HepG2 (cell line): ENCODE measurements around the gene ITGA7. TPM values are rescaled to one million over a fixed set of nuclear protein-coding genes. Genes with fewer than 3 reads are reported as not detected.

ENCODE experiments used
- CCAR2 ChIP-seq: fragments of 200-400 bp; formaldehyde crosslinking; optimal IDR thresholded peaks from 2 replicates; pipeline ENCODE3; 2018; ENCODE audit warnings: low read depth, mild to moderate bottlenecking, low read length, moderate library complexity
- GABPB1 ChIP-seq: IDR thresholded peaks from 2 replicates; pipeline ENCODE4 v1.6.1; 2016; ENCODE audit warnings: mild to moderate bottlenecking, missing genetic modification reagents, moderate library complexity, missing compliant biosample characterization
- JARID2 ChIP-seq: sonication (generic); formaldehyde crosslinking; IDR thresholded peaks from 2 replicates; pipeline ENCODE4 v1.8.1; 2023; ENCODE audit warnings: missing genetic modification reagents, inconsistent platforms; ENCODE audit not compliant: insufficient replicate concordance
- NAIF1 ChIP-seq: sonication (generic); formaldehyde crosslinking; IDR thresholded peaks from 2 replicates; pipeline ENCODE4 v1.5.0; 2020; ENCODE audit warnings: mild to moderate bottlenecking, missing genetic modification reagents, borderline replicate concordance
- PAF1 ChIP-seq: IDR thresholded peaks from 2 replicates; pipeline ENCODE4 v1.6.1; 2016; ENCODE audit warnings: missing genetic modification reagents, missing compliant biosample characterization
- PHF5A ChIP-seq: IDR thresholded peaks from one replicate; pipeline ENCODE4 v1.6.1; 2018; ENCODE audit warnings: low read depth, missing genetic modification reagents; ENCODE audit not compliant: unreplicated experiment
- PITX1 ChIP-seq: sonication (generic); formaldehyde crosslinking; IDR thresholded peaks from 2 replicates; pipeline ENCODE4 v1.5.1; 2020; ENCODE audit warnings: mild to moderate bottlenecking, missing genetic modification reagents
- PRDM15 ChIP-seq: sonication (generic); formaldehyde crosslinking; IDR thresholded peaks from 2 replicates; pipeline ENCODE4 v1.4.0; 2020; ENCODE audit warnings: missing genetic modification reagents
- PTBP1 ChIP-seq: fragments of 200-400 bp; formaldehyde crosslinking; IDR thresholded peaks from 2 replicates; pipeline ENCODE4 v1.6.1; 2018; ENCODE audit warnings: low read length, low read depth; ENCODE audit not compliant: poor library complexity, severe bottlenecking
- SRSF9 ChIP-seq: fragments of 200-400 bp; formaldehyde crosslinking; IDR thresholded peaks from 2 replicates; pipeline ENCODE4 v1.6.1; 2018; ENCODE audit warnings: borderline replicate concordance, mild to moderate bottlenecking, low read depth, low read length; ENCODE audit not compliant: insufficient read depth, poor library complexity, severe bottlenecking
- TBX3 ChIP-seq: fragments of 450-650 bp; IDR thresholded peaks from 2 replicates; pipeline ENCODE4 v1.6.1; 2017; ENCODE audit warnings: antibody characterized with exemption, mild to moderate bottlenecking, inconsistent platforms, borderline replicate concordance
- TOE1 ChIP-seq: sonication (generic); formaldehyde crosslinking; IDR thresholded peaks from 2 replicates; pipeline ENCODE4 v1.4.0; 2020; ENCODE audit warnings: mild to moderate bottlenecking, missing genetic modification reagents
- ZIK1 ChIP-seq: sonication (generic); formaldehyde crosslinking; IDR thresholded peaks from 2 replicates; pipeline ENCODE4 v1.5.0; 2020; ENCODE audit warnings: mild to moderate bottlenecking, low read depth, missing genetic modification reagents, borderline replicate concordance
- ZNF235 ChIP-seq: sonication (generic); formaldehyde crosslinking; IDR thresholded peaks from 2 replicates; pipeline ENCODE4 v1.8.1; 2023; ENCODE audit warnings: mild to moderate bottlenecking, missing genetic modification reagents, borderline replicate concordance
- ZNF281 ChIP-seq: sonication (generic); formaldehyde crosslinking; IDR thresholded peaks from 2 replicates; pipeline ENCODE4 v1.4.0; 2020; ENCODE audit warnings: missing genetic modification reagents, borderline replicate concordance
- ZNF3 ChIP-seq: IDR thresholded peaks from 2 replicates; pipeline ENCODE4 v1.7.0; 2017; ENCODE audit warnings: inconsistent platforms
- ZNF335 ChIP-seq: sonication (generic); formaldehyde crosslinking; IDR thresholded peaks from 2 replicates; pipeline ENCODE4 v1.4.0; 2020; ENCODE audit warnings: missing genetic modification reagents
- ZNF468 ChIP-seq: sonication (generic); formaldehyde crosslinking; IDR thresholded peaks from 2 replicates; pipeline ENCODE4 v1.8.0; 2022; ENCODE audit warnings: mild to moderate bottlenecking, moderate library complexity, missing genetic modification reagents
- ZNF543 ChIP-seq: sonication (generic); formaldehyde crosslinking; IDR thresholded peaks from 2 replicates; pipeline ENCODE4 v1.4.0; 2020; ENCODE audit warnings: mild to moderate bottlenecking, missing genetic modification reagents
- ZNF749 ChIP-seq: sonication (generic); formaldehyde crosslinking; IDR thresholded peaks from 2 replicates; pipeline ENCODE4 v1.8.0; 2022; ENCODE audit warnings: mild to moderate bottlenecking, missing genetic modification reagents, moderate library complexity, borderline replicate concordance
- ZNF891 ChIP-seq: sonication (generic); formaldehyde crosslinking; IDR thresholded peaks from 2 replicates; pipeline ENCODE4 v1.5.0; 2020; ENCODE audit warnings: mild to moderate bottlenecking, missing genetic modification reagents
- polyA plus RNA-seq, 8 experiments: library from polyadenylated mRNA; depleted of rRNA in 3 of 8; stranded (reverse) in 7 of 8; unstranded in 1 of 8; fragments of >200 nt; fragmentation: Illumina TruSeq in 4 of 8; extraction: Trizol in 4 of 8; gene quantifications; 2 replicates each; pipeline versions ENCODE4 v1.2.1 to v1.2.3, GENCODE V29; 2011 to 2016; ENCODE audit warnings: low read depth in 4 of 8, missing spikeins in 1 of 8, mixed read lengths in 1 of 8; ENCODE audit not compliant: insufficient read depth in 1 of 8
- total RNA-seq, 5 experiments: library from RNA; depleted of rRNA; stranded (reverse); fragments of >200 nt; fragmentation: Illumina TruSeq; extraction: Trizol; gene quantifications; 2 replicates each; pipeline ENCODE4 v1.2.3, GENCODE V29; 2016; ENCODE audit warnings: low read depth in 1 of 5
- TF ChIP-seq, protein P1 (sequence below): IDR thresholded peaks from 2 replicates; pipeline ENCODE4 v1.6.1; 2016; ENCODE audit warnings: control low read depth

The ITGA7 gene
- total and polyA plus RNA-seq, 2 of the 13 experiments (the other 11 are each of a cell fraction or from before 2014, with no cell fraction given), result 0.65 to 0.75 TPM

- TF ChIP-seq ZNF468 (CRISPR knock-in tag) (no peak), ZNF891 (CRISPR knock-in tag) (no peak; the same call in none of the 2 replicates), ZNF543 (CRISPR knock-in tag) (no peak), ZNF749 (CRISPR knock-in tag) (no peak), ZNF281 (CRISPR knock-in tag) (peak; percentile 34; the same call in 1 of the 2 replicates), NAIF1 (CRISPR knock-in tag) (no peak), CCAR2 (no peak), PITX1 (CRISPR knock-in tag) (peak; percentile 56), ZNF235 (CRISPR knock-in tag) (no peak), PRDM15 (CRISPR knock-in tag) (no peak), ZIK1 (CRISPR knock-in tag) (no peak), ZNF335 (no peak), PAF1 (CRISPR knock-in tag) (no peak), TBX3 (no peak), TOE1 (CRISPR knock-in tag) (no peak), JARID2 (CRISPR knock-in tag) (no peak), PTBP1 (no peak), PHF5A (CRISPR knock-in tag) (peak; percentile 96), ZNF3 (no peak), GABPB1 (CRISPR knock-in tag) (peak; percentile 72), SRSF9 (no peak)
- TF ChIP-seq, protein P1, sequence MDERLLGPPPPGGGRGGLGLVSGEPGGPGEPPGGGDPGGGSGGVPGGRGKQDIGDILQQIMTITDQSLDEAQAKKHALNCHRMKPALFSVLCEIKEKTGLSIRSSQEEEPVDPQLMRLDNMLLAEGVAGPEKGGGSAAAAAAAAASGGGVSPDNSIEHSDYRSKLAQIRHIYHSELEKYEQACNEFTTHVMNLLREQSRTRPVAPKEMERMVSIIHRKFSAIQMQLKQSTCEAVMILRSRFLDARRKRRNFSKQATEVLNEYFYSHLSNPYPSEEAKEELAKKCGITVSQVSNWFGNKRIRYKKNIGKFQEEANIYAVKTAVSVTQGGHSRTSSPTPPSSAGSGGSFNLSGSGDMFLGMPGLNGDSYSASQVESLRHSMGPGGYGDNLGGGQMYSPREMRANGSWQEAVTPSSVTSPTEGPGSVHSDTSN (CRISPR knock-in tag), result no peak
Observed at GRCh38 chr12:55681142-55682077, 26.3 kb downstream of the ITGA7 start (continued).
